Activated T-cell treated with anti-CD3 and anti-CD28 coated beads, Interleukin-2, amount 50 U/mL, for 72 hours (primary cell): ENCODE data around the gene C3orf49. TPM values are rescaled to one million over a fixed set of nuclear protein-coding genes. Genes with fewer than 3 reads are reported as not detected.

Experiments used
- ATAC-seq, 2 donors: fragments of 150-1000 bp; cut with Tn5 transposase; replicated peaks in 1 of 2; 2 replicates each; pipeline ENCODE4 v1.10.0; 2021; ENCODE audit warnings: moderate library complexity in 2 of 2, mild to moderate bottlenecking in 1 of 2
- DNase-seq, 2 donors: peaks; one replicate each; pipeline ENCODE4 v3.0.0; 2021 to 2022; ENCODE audit warnings: mixed read lengths in 1 of 2
- H3K27ac Mint-ChIP-seq: one replicate; pipeline ENCODE4 v1.8.0; 2022; ENCODE audit warnings: mild to moderate bottlenecking, moderate library complexity, mixed read lengths
- H3K27me3 Mint-ChIP-seq: one replicate; pipeline ENCODE4 v1.8.0; 2022; ENCODE audit warnings: low read depth, mixed read lengths
- H3K36me3 Mint-ChIP-seq, 2 donors: one replicate each; pipeline ENCODE4 v1.8.0; 2022; ENCODE audit warnings: mixed read lengths in 2 of 2, mild to moderate bottlenecking in 1 of 2; ENCODE audit not compliant: insufficient read depth in 2 of 2
- H3K4me1 Mint-ChIP-seq: one replicate; pipeline ENCODE4 v1.8.0; 2022; ENCODE audit warnings: low read depth, mixed read lengths
- H3K4me3 Mint-ChIP-seq, 2 donors: one replicate each; pipeline ENCODE4 v1.8.0; 2022; ENCODE audit warnings: mild to moderate bottlenecking in 2 of 2, mixed read lengths in 2 of 2, moderate library complexity in 2 of 2
- H3K9me3 Mint-ChIP-seq, 2 donors: one replicate each; pipeline ENCODE4 v1.8.0; 2022; ENCODE audit warnings: mixed read lengths in 2 of 2
- total RNA-seq, 2 donors: library from RNA; stranded (reverse); gene quantifications; one replicate each; pipeline ENCODE4 v1.2.3, GENCODE V29; 2022

The C3orf49 gene
- total RNA-seq, 2 donors from 2014 or later: not detected

GRCh38 chr3:63860776-63861175, 41.7 kb downstream of the C3orf49 start:
- no peak overlapping the region for H3K4me3 Mint-ChIP-seq
- H3K27me3 Mint-ChIP-seq: no peaks in the 10 kb centered on the region
- no peaks in the 10 kb centered on the region for H3K9me3 Mint-ChIP-seq

GRCh38 chr3:63861306-63861705, 42.2 kb downstream of the C3orf49 start:
- Mint-ChIP-seq H3K27me3 (no peaks in the 10 kb centered on the region), H3K4me1 (peaks cover 68% of the 10 kb centered on the region), H3K36me3 (peaks cover 8% of the 10 kb centered on the region in 2 donors), H3K9me3 (no peaks in the 10 kb centered on the region), H3K27ac (no peak overlapping the region), H3K4me3 (no peak overlapping the region)
- DNase-seq (no peak), ATAC-seq (no peak)

More at GRCh38 chr3:63860776-63861175, 41.7 kb downstream of the C3orf49 start:
- DNase-seq: no peak
- no peak overlapping the region for H3K27ac Mint-ChIP-seq
- no peak for ATAC-seq
- H3K4me1 Mint-ChIP-seq: peaks cover 71% of the 10 kb centered on the region
- peaks cover 8% of the 10 kb centered on the region in 2 donors for H3K36me3 Mint-ChIP-seq

- peak overlapping the region; percentile 82 to 97 for H3K4me3 Mint-ChIP-seq
- no peaks in the 10 kb centered on the region for H3K27me3 Mint-ChIP-seq
- no peak for DNase-seq
- H3K4me1 Mint-ChIP-seq: peaks cover 70% of the 10 kb centered on the region
- peaks cover 8 to 12% of the 10 kb centered on the region in 2 donors for H3K36me3 Mint-ChIP-seq
- H3K9me3 Mint-ChIP-seq: no peaks in the 10 kb centered on the region
- ATAC-seq: no peak
- H3K27ac Mint-ChIP-seq: peak overlapping the region; percentile 94
Observed at GRCh38 chr3:63862804-63863149, 43.7 kb downstream of the C3orf49 start.

GRCh38 chr3:63863150-63864007, 44.3 kb downstream of the C3orf49 start, which contains the start of the genes ATXN7 and THOC7:
TSS of gene ATXN7 (plus strand) at chr3:63863867. CDS start at chr3:63912599, 48,732 bp downstream.
TSS of gene THOC7 (minus strand) at chr3:63863805. CDS start at chr3:63863790, 15 bp downstream.
- peak within 1 kb of the TSS; percentile 96 for H3K27ac Mint-ChIP-seq
- H3K4me1 Mint-ChIP-seq: peaks cover 69% of the 10 kb centered on the region
- peak within 1 kb of the TSS; percentile 92 to 97 for H3K4me3 Mint-ChIP-seq
- H3K36me3 Mint-ChIP-seq: peaks cover 8 to 15% of the 10 kb centered on the region in 2 donors
- H3K9me3 Mint-ChIP-seq: no peaks in the 10 kb centered on the region
- DNase-seq (peak; percentile 73 to 77), ATAC-seq (peak; percentile 83 to 89)
- no peaks in the 10 kb centered on the region for H3K27me3 Mint-ChIP-seq

DNA sequence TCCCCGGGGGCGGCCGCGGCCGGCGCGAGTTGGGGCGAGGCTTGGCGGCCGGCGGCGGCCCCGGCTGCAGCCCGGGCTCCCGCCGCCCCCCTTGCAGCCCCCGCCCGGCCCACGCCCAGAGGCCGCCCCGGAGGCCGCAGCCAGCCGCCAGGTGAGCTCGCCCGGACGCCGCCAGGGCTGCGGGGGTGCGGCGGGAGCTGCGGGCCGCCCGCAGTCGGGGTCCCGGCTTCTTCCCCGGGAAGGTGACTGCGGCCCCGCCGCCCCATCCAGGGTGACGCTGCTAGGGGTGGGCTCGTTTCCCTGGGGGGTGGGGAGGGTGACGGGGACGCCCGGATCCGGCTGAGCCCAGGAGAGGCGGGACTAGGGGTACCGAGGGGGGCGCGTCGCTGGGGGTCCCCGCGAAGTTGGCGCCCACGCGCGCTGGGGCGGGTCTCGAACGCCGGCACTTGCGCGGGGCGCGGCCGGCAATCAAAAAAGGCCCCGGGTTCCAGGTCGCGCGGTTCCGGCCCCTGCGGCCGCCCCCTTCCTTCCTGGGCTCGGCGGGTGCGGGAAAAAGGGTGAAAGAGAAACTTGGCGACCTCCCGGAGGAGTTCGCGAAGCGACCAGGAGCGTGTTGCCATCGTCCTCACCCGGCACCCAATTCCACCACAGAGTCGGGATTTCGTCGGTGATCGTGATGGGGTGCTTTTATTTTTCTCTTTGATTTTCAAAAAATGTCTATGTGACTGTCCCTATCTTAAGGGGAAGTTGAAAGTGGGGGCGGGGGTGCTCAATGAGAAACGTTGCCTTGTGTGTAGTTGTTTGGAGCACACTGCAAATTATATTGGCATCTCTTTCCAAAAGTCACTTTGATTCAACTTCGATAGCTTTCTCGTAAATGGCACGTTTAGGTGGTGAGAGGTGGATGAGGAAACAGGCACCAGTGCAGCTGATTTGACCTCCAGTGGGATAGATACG, 45.2 kb downstream of the C3orf49 start:
- peak overlapping the region; percentile 96 for H3K27ac Mint-ChIP-seq
- ATAC-seq (peak; percentile 55), DNase-seq (peak; percentile 43 to 63)
- no peaks in the 10 kb centered on the region for H3K27me3 Mint-ChIP-seq
- peak overlapping the region; percentile 85 to 92 for H3K4me3 Mint-ChIP-seq
- H3K9me3 Mint-ChIP-seq: no peaks in the 10 kb centered on the region
- H3K36me3 Mint-ChIP-seq: peaks cover 8 to 15% of the 10 kb centered on the region in 2 donors
- peaks cover 65% of the 10 kb centered on the region for H3K4me1 Mint-ChIP-seq

- DNase-seq (no peak), ATAC-seq (no peak)
- Mint-ChIP-seq H3K27me3 (no peaks in the 10 kb centered on the region), H3K9me3 (no peaks in the 10 kb centered on the region), H3K36me3 (peaks cover 8 to 15% of the 10 kb centered on the region in 2 donors), H3K4me1 (peaks cover 63% of the 10 kb centered on the region), H3K27ac (peak overlapping the region; percentile 96), H3K4me3 (peak overlapping the region; percentile 85 to 92)
Observed at GRCh38 chr3:63864965-63865327, 45.8 kb downstream of the C3orf49 start.

GRCh38 chr3:63867225-63867624, 48.1 kb downstream of the C3orf49 start:
- Mint-ChIP-seq H3K27ac (peak overlapping the region; percentile 54), H3K4me1 (peaks cover 49% of the 10 kb centered on the region), H3K9me3 (no peaks in the 10 kb centered on the region), H3K4me3 (no peak overlapping the region), H3K27me3 (no peaks in the 10 kb centered on the region), H3K36me3 (peaks cover 8 to 15% of the 10 kb centered on the region in 2 donors)
- ATAC-seq (no peak), DNase-seq (no peak)

- no peaks in the 10 kb centered on the region for H3K27me3 Mint-ChIP-seq
- peaks cover 44% of the 10 kb centered on the region for H3K4me1 Mint-ChIP-seq
- H3K4me3 Mint-ChIP-seq: no peak overlapping the region
- ATAC-seq (peak in 1 of 2 donors; percentile 64), DNase-seq (no peak)
- no peaks in the 10 kb centered on the region for H3K9me3 Mint-ChIP-seq
- no peak overlapping the region for H3K27ac Mint-ChIP-seq
- H3K36me3 Mint-ChIP-seq: peaks cover 0 to 7% of the 10 kb centered on the region in 2 donors
Observed at GRCh38 chr3:63869940-63870614, 51.0 kb downstream of the C3orf49 start.

DNA sequence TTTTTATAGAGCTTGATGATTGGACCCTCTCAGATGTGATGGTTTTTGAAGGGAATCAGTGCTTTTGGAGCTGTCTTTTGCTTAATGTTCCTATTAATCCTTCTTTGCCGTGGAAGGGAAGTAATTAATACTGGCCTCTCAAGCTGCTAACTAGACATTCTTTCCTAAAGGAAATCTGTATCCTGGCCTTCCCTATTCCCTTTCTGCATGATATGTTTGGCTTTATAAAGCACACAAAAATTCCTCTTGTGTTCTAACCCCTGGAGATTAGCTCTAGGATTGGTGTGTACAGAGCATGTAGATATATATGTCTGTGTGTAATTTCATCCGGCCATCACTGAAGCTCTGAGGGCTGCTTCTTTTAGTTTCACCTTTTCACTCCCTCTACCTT, 51.5 kb downstream of the C3orf49 start:
- Mint-ChIP-seq H3K36me3 (peaks cover 0 to 7% of the 10 kb centered on the region in 2 donors), H3K4me3 (no peak overlapping the region), H3K27ac (no peak overlapping the region), H3K9me3 (no peaks in the 10 kb centered on the region), H3K4me1 (peaks cover 44% of the 10 kb centered on the region), H3K27me3 (no peaks in the 10 kb centered on the region)
- DNase-seq: no peak
- no peak for ATAC-seq

GRCh38 chr3:63872135-63872924, 53.2 kb downstream of the C3orf49 start:
- H3K27ac Mint-ChIP-seq: no peak overlapping the region
- no peak for ATAC-seq
- H3K9me3 Mint-ChIP-seq: no peaks in the 10 kb centered on the region
- H3K36me3 Mint-ChIP-seq: peaks cover 0 to 3% of the 10 kb centered on the region in 2 donors
- H3K4me1 Mint-ChIP-seq: peaks cover 41% of the 10 kb centered on the region
- DNase-seq: no peak
- no peak overlapping the region for H3K4me3 Mint-ChIP-seq
- H3K27me3 Mint-ChIP-seq: no peaks in the 10 kb centered on the region

DNA sequence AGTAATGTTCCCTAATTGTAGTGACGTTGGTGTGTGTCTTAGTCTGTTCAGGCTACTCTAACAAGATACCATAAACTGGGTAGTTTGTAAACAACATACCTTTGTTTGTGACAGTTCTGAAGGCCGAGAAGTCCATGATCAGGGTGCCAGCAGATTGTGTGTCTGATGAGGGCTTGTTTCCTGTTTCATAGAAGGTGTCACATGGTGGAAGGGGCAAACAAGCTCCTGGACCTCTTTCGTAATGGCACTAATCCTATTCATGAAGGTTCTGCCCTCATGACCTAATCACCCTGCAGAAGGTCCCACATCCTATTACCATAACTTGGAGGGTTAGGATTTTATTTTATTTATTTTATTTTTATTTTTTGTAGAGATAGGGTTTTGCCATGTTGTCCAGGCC, 55.7 kb downstream of the C3orf49 start:
- no peaks in the 10 kb centered on the region for H3K9me3 Mint-ChIP-seq
- ATAC-seq (no peak), DNase-seq (no peak)
- H3K4me3 Mint-ChIP-seq: no peak overlapping the region
- H3K27ac Mint-ChIP-seq: no peak overlapping the region
- peaks cover 48% of the 10 kb centered on the region for H3K4me1 Mint-ChIP-seq
- H3K36me3 Mint-ChIP-seq: no peaks in the 10 kb centered on the region
- no peaks in the 10 kb centered on the region for H3K27me3 Mint-ChIP-seq

GRCh38 chr3:63875510-63875909, 56.4 kb downstream of the C3orf49 start:
- Mint-ChIP-seq H3K36me3 (no peaks in the 10 kb centered on the region), H3K27ac (no peak overlapping the region), H3K27me3 (no peaks in the 10 kb centered on the region), H3K4me1 (peaks cover 47% of the 10 kb centered on the region), H3K4me3 (no peak overlapping the region), H3K9me3 (no peaks in the 10 kb centered on the region)
- ATAC-seq (no peak), DNase-seq (no peak)
